GM19099 (cell line): Measurements from ENCODE around the gene JPH2.

Source experiments
- POLR2A ChIP-seq: IDR thresholded peaks from 3 replicates; pipeline ENCODE4 v1.6.1; 2011; ENCODE audit warnings: low read depth; ENCODE audit not compliant: insufficient read length; ENCODE audit errors: extremely low read depth

Gene JPH2

DNA sequence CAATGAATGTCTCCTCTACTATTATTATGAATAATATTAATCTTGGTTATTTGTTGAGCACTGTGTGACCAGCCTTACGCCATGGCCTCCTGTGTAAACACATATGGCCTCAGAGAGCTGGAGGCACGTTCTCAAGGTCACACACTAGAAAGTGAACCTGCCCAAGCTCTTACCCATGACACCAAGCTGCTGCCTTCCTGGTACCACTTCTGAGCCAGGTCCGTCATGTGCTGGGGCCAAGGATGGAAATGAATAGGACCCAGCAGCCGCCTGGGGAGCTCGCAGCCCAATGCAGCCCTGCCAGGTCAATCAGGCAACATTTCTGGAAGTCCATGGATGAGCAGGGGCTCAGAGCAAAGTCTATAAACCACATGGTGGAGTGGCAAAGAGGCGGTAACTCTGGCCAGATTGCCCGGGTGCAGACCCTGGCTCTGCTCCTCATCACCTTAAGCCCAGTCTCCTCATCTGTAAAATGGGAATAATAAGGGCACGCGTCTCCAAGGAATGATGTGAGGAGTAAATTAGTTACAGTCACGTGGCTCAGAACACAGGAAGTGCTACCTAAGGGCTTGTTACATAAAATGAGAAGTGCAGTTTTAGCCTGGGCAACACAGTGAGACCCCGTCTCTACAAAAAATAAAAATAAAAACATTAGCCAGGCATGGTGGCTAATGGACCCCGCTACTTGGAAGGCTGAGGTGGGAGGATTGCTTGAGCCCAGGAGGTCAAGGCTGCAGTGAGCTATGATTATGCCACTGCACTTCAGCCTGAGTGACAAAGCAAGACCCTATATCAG lies 61.5 kb downstream of the JPH2 start:
- no peak for TF ChIP-seq POLR2A

GRCh38 chr20:44123874-44124535 lies 63.0 kb downstream of the JPH2 start:
- no peak for TF ChIP-seq POLR2A

DNA sequence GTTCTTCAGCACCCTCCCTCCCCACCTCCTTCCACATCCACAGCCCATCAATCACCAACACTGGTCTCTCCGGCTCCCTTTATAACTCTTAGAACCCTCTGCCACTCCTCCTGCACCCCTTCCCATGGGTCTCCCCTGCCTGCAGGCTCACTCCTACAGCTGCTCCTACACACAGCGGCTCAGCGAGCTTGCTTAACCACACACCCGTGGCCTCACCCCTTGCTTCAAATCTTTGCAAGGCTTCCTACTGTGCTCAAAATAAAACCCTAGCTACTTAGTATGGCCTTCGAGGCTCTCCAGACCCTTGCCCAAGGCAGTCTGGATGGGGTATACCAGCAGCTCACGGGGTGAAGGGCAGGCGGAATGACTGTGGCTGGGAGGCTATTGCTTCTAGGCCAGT lies 63.7 kb downstream of the JPH2 start:
- TF ChIP-seq POLR2A, result no peak

- TF ChIP-seq POLR2A, result no peak
These were observed 66.1 kb downstream of the JPH2 start for GRCh38 chr20:44120676-44121425.

GRCh38 chr20:44118185-44119033 lies 68.6 kb downstream of the JPH2 start:
- no peak for TF ChIP-seq POLR2A

GRCh38 chr20:44117296-44118184 lies 69.4 kb downstream of the JPH2 start:
- TF ChIP-seq POLR2A, result no peak

GRCh38 chr20:44115762-44116644 lies 71.0 kb downstream of the JPH2 start:
- no peak for TF ChIP-seq POLR2A

GRCh38 chr20:44115181-44115580 lies 71.8 kb downstream of the JPH2 start:
- TF ChIP-seq POLR2A, result no peak

DNA sequence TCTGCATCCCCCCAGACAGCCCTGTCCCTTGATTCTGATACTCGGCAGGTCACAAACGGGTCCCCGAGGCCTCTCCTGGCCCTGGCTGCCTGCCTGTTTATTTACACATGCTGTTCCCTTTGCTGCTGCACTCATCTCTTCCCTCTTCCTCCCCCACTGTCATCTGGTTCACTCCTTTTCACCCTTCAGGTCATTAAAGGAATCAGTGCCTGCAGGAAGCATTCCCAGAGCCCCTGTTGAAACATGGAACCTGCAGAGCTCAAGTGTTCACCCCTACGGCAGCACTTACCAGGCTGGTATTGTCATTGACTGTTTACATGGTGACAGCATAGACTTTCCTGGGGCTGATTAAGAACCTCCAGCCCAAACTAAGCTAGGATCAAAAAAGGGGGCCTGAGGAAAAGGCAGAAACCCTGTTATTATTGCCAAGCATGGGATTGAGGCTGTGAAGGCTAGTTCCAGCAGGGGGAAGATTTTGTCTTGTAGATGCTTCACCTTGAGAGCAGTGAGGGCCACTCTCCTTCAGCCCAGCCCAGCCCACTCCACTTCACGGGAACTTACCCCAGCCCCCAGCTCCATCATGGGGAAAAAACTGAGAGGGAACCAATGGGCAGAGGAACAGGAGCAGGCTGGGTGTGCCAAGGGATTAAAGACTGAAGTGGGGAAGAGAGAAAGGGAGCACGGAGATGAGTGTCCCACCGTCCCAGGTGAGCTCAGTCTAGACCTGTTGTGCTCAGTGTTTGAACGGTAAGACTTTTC lies 73.2 kb downstream of the JPH2 start:
- TF ChIP-seq POLR2A, result no peak

DNA sequence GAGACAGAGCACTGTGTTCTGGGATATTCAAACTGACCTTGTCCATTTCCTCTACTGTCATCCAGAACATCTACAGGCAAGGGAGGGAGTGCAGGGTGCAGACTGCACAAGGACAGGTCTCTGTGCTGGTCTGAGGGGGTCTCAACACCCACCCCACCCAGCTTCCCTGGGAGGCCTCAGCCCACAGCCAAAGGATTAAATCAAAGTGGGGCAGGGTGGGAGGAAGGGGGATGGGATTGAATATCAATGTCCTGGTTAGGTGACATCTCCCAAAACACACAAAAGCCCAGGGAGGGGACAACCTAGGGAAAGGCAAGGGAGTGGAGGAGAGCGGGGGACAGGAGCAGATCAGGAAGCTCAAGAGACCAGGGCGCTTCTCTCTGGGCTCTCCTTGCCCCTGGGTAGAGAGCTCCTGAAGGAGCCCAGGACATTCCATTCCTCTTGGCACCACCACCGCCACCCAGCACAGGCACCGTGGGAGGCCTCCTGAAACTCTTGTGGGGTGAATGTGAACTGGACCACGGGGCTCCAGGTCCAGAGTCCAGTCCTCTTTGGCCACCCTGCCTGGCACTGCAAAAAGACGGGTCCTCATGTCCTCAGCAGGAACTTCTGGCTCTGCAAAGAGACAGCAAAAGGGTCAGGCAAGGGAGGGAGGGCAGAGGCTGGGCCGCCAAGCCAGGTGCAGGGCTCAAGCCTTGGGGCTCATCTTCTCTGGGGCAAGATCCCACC lies 73.9 kb downstream of the JPH2 start:
- TF ChIP-seq POLR2A, result no peak

DNA sequence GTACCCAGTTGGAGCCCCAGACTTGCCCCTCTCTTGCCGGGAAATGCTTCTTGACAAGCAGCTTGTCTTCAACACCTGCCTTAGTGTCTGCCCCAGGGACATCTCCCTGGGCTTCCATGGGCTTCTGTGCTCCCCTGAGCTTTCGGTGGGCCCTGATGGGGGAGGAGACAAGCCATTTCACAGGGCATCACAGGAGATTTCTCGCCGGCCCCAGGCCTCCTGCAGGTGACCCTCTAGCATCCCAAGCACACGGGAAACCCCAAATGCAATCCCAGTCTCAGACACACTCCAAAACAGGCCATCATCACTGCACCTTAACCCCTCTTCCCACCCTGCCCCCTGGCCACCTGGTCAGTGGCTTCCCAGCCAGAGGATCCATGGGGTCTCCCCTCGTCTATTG lies 74.5 kb downstream of the JPH2 start:
- no peak for TF ChIP-seq POLR2A
